HepG2 (cell line): ENCODE measurements around the gene SATB2. TPM values are rescaled to one million over a fixed set of nuclear protein-coding genes. Genes with fewer than 3 reads are reported as not detected.
A peak's percentile ranks its signal among the peaks of the same experiment; 100 is the strongest.

Experiments used
- CREB3 ChIP-seq: sonication (generic); formaldehyde crosslinking; IDR thresholded peaks from 2 replicates; pipeline ENCODE4 v1.5.0; 2020; ENCODE audit warnings: missing genetic modification reagents
- DZIP1 ChIP-seq: sonication (generic); formaldehyde crosslinking; IDR thresholded peaks from 2 replicates; pipeline ENCODE4 v1.5.0; 2020; ENCODE audit warnings: mild to moderate bottlenecking, missing genetic modification reagents
- E2F2 ChIP-seq: sonication (generic); formaldehyde crosslinking; IDR thresholded peaks from 2 replicates; pipeline ENCODE4 v1.4.0; 2020; ENCODE audit warnings: missing genetic modification reagents, borderline replicate concordance
- GZF1 ChIP-seq: sonication (generic); formaldehyde crosslinking; IDR thresholded peaks from 2 replicates; pipeline ENCODE4 v1.5.1; 2020; ENCODE audit warnings: mild to moderate bottlenecking, missing genetic modification reagents
- HNRNPK ChIP-seq: fragments of 200-400 bp; formaldehyde crosslinking; IDR thresholded peaks from 2 replicates; pipeline ENCODE4 v1.6.1; 2018; ENCODE audit warnings: low read length, low read depth, moderate library complexity, mild to moderate bottlenecking; ENCODE audit not compliant: poor library complexity, severe bottlenecking
- JARID2 ChIP-seq: sonication (generic); formaldehyde crosslinking; IDR thresholded peaks from 2 replicates; pipeline ENCODE4 v1.8.1; 2023; ENCODE audit warnings: missing genetic modification reagents, inconsistent platforms; ENCODE audit not compliant: insufficient replicate concordance
- KLF15 ChIP-seq: sonication (generic); formaldehyde crosslinking; IDR thresholded peaks from 2 replicates; pipeline ENCODE4 v1.8.1; 2023; ENCODE audit warnings: borderline replicate concordance, mild to moderate bottlenecking, inconsistent platforms, missing genetic modification reagents, mixed read lengths
- LCORL ChIP-seq, 2 experiments: fragments of 450-650 bp in 1 of 2; sonication (generic) in 1 of 2; formaldehyde crosslinking in 1 of 2; IDR thresholded peaks; 2 replicates each; pipeline versions ENCODE4 v1.5.0 to v1.6.1; 2017 to 2020; ENCODE audit warnings: antibody characterized with exemption in 1 of 2, missing genetic modification reagents in 1 of 2
- NFYC ChIP-seq: IDR thresholded peaks from 2 replicates; pipeline ENCODE4 v1.6.1; 2016; ENCODE audit warnings: missing genetic modification reagents, missing compliant biosample characterization
- PHB2 ChIP-seq: fragments of 450-650 bp; IDR thresholded peaks from 2 replicates; pipeline ENCODE4 v1.6.1; 2018; ENCODE audit not compliant: partially characterized antibody
- SSRP1 ChIP-seq: IDR thresholded peaks from 2 replicates; pipeline ENCODE4 v1.6.1; 2016; ENCODE audit warnings: control low read depth
- TAF1 ChIP-seq: sonication (generic); formaldehyde crosslinking; IDR thresholded peaks from 2 replicates; pipeline ENCODE4 v1.4.0; 2020; ENCODE audit warnings: missing genetic modification reagents
- TFE3 ChIP-seq: IDR thresholded peaks from 2 replicates; pipeline ENCODE4 v1.6.1; 2016
- TP53 ChIP-seq: sonication (generic); formaldehyde crosslinking; conservative IDR thresholded peaks from 2 replicates; pipeline ENCODE4 v1.4.0; 2020; ENCODE audit warnings: missing genetic modification reagents
- TRAFD1 ChIP-seq: sonication (generic); formaldehyde crosslinking; IDR thresholded peaks from 2 replicates; pipeline ENCODE4 v1.5.1; 2020; ENCODE audit warnings: missing genetic modification reagents, mild to moderate bottlenecking, borderline replicate concordance
- ZBTB3 ChIP-seq: sonication (generic); formaldehyde crosslinking; IDR thresholded peaks from 2 replicates; pipeline ENCODE4 v1.4.0; 2020; ENCODE audit warnings: low read depth, mild to moderate bottlenecking, moderate library complexity, missing genetic modification reagents, borderline replicate concordance
- ZFP36L1 ChIP-seq: sonication (generic); formaldehyde crosslinking; IDR thresholded peaks from 2 replicates; pipeline ENCODE4 v1.8.0; 2022; ENCODE audit warnings: mild to moderate bottlenecking, missing genetic modification reagents, moderate library complexity
- ZNF629 ChIP-seq: sonication (generic); formaldehyde crosslinking; conservative IDR thresholded peaks from 2 replicates; pipeline ENCODE4 v1.5.0; 2020; ENCODE audit warnings: missing genetic modification reagents
- ZNF768 ChIP-seq: sonication (generic); formaldehyde crosslinking; IDR thresholded peaks from 2 replicates; pipeline ENCODE4 v1.4.0; 2020; ENCODE audit warnings: missing genetic modification reagents
- polyA plus RNA-seq, 8 experiments: library from polyadenylated mRNA; depleted of rRNA in 3 of 8; stranded (reverse) in 7 of 8; unstranded in 1 of 8; fragments of >200 nt; fragmentation: Illumina TruSeq in 4 of 8; extraction: Trizol in 4 of 8; gene quantifications; 2 replicates each; pipeline versions ENCODE4 v1.2.1 to v1.2.3, GENCODE V29; 2011 to 2016; ENCODE audit warnings: low read depth in 4 of 8, missing spikeins in 1 of 8, mixed read lengths in 1 of 8; ENCODE audit not compliant: insufficient read depth in 1 of 8
- total RNA-seq, 5 experiments: library from RNA; depleted of rRNA; stranded (reverse); fragments of >200 nt; fragmentation: Illumina TruSeq; extraction: Trizol; gene quantifications; 2 replicates each; pipeline ENCODE4 v1.2.3, GENCODE V29; 2016; ENCODE audit warnings: low read depth in 1 of 5

Gene SATB2
- total and polyA plus RNA-seq, 2 of the 13 experiments (the other 11 are each of a cell fraction or from before 2014, with no cell fraction given), result 2.5 to 5.5 TPM

- TF ChIP-seq KLF15 (no peak), ZNF629 (CRISPR knock-in tag) (no peak), SSRP1 (CRISPR knock-in tag) (0 out of 2 replicates have a peak, but pooled peaks have one; percentile 1), TFE3 (CRISPR knock-in tag) (no peak), LCORL (IDR thresholded peaks at IDR 0.05) (no peak), LCORL (CRISPR knock-in tag; IDR thresholded peaks at IDR 0.05) (no peak), PHB2 (no peak), HNRNPK (peak; percentile 69), E2F2 (CRISPR knock-in tag) (no peak), TRAFD1 (no peak), ZBTB3 (0 out of 2 replicates have a peak, but pooled peaks have one; percentile 19), DZIP1 (CRISPR knock-in tag) (no peak), JARID2 (CRISPR knock-in tag) (no peak), CREB3 (no peak), ZNF768 (0 out of 2 replicates have a peak, but pooled peaks have one; percentile 14), TAF1 (CRISPR knock-in tag) (no peak), GZF1 (CRISPR knock-in tag) (no peak), ZFP36L1 (CRISPR knock-in tag) (no peak), NFYC (no peak), TP53 (CRISPR knock-in tag) (no peak)
Observed at GRCh38 chr2:199456383-199457146, 1.2 kb downstream of the SATB2 start (continued).
